Right ventricle myocardium inferior (tissue), 1 donor: ENCODE measurements around the gene TPM3. TPM values are rescaled to one million over a fixed set of nuclear protein-coding genes. Genes with fewer than 3 reads are reported as not detected.
"Not testable (repeated sequence)": the region's sequence is repeated elsewhere in the genome, so short reads cannot be mapped to it uniquely, and the experiment has no call there.

Experiments
- ATAC-seq: fragments of 200-7000 bp; cut with Tn5 transposase; one replicate; pipeline ENCODE4 v1.9.1; 2020; ENCODE audit warnings: mild to moderate bottlenecking, moderate library complexity
- DNase-seq: peaks from one replicate; pipeline ENCODE4 v3.0.0; 2021; ENCODE audit errors: missing footprints
- intact Hi-C: fragments of 100-400 bp; cut with DNase I; formaldehyde crosslinking; loops from one replicate; pipeline ENCODE4 v1.11.0; 2022
- microRNA-seq: library from miRNA; unstranded; fragments of <30 nt; microRNA quantifications from one replicate; pipeline ENCODE4 v1.2.0, GENCODE V29; 2020
- total RNA-seq: library from RNA; stranded (reverse); fragmentation: NEBNext Ultra II Directional; extraction: Animal tissue kit (Norgen Biotek cat#: 25700); gene quantifications from one replicate; pipeline ENCODE4 v1.2.1, GENCODE V29; 2021
- donor health status: DM: no; HTN: yes; CAD: no; lungs with severe emphysema.

Gene TPM3
- total RNA-seq, 1 donor from 2014 or later, result 102 TPM

GRCh38 chr1:154141240-154141639, 50.7 kb downstream of the TPM3 start:
- DNase-seq, result no peak
- intact Hi-C loops, result no loop called here
- ATAC-seq, result no peak

GRCh38 chr1:154137888-154138287, 54.0 kb downstream of the TPM3 start:
- ATAC-seq, result no peak
- intact Hi-C loops, result no loop called here

GRCh38 chr1:154133256-154133655, 58.6 kb downstream of the TPM3 start:
- ATAC-seq (no peak), DNase-seq (no peak)
- intact Hi-C loops, result no loop called here

More at GRCh38 chr1:154137888-154138287, 54.0 kb downstream of the TPM3 start:
- no peak for DNase-seq

DNA sequence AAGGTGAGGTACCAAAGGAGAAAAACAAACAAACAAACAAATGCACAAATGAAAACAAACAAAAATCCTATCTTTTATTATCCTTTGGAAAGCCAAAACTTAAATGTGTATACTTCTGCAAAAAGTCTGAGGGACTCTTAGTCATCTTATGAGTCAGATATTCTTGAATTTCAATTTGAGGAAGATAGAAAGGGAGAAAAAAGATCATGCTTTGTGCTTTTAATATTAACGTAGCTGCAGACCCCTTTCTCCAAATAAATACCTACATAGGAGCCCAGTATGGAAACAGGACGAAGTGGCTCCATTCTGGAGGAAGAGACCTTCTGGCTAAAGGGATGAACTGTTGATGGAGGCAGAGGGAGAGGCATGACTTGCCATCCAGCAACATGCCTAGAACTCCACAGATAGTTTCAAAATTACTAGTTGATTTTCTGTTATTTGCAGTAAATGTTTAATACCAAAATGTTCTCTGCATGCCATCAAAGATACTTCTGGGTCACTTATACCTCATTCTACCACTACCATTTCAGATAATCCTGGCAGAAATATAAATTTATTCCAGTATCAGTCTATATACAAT, 62.4 kb downstream of the TPM3 start:
- no peak for DNase-seq
- intact Hi-C loops, result no loop called here

GRCh38 chr1:154123205-154123604, 68.7 kb downstream of the TPM3 start:
- ATAC-seq, DNase-seq, intact Hi-C loops: not testable (repeated sequence)

More for the DNA sequence above, 62.4 kb downstream of the TPM3 start:
- no peak for ATAC-seq

DNA sequence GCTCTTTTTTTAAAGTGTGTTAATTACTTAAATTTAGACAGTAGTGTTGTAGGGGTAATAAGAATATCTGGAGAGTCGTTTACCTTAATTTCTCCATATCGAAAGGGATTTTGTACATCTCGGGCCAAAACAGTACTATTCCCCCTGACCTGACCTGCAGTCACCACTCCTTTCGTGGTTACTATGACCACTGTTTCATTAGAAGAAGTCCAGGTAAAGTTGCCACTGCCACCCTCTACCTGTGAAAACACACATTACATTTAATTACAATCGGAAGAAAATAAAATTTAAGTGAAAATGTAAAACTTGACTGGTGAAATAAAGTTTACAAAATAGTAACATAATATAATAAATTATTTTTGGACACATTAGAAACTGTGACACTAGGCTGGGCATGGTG, 74.3 kb downstream of the TPM3 start:
- DNase-seq (no peak), ATAC-seq (no peak)
- intact Hi-C loops, result no loop called here

DNA sequence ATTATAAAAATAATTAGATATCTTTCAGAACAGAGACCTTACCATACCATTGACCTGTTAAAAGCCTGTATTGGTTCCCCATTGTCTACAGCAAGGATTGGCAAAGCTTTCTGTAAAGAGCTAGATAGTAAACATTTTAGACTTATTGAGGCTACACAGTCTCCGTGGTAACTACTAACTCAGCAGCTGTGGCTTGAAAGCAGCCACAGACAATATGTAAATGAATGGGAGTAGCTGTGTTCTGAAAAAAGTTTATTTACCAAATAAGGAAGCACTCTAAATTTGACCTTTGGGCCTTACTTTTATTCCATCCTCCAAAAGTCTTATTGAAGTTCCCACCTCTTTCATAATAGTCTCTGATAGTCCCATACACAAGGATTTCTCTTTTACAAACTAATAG, 76.7 kb downstream of the TPM3 start:
- no peak for ATAC-seq

More for the DNA sequence above, 76.7 kb downstream of the TPM3 start:
- intact Hi-C loops, result no loop called here
- DNase-seq, result no peak

Small RNA genes within 50 kb of the gene (microRNA-seq; reads per million reads assigned to microRNA genes)
- gene MIR190B, result 2.5 reads per million

Other genes with a start within 250 kb of the TPM3 start
- gene DENND4B, start 245.4 kb downstream of the TPM3 start, total RNA-seq, result 51.6 TPM
- 19.3 TPM for gene CRTC2, start 233.5 kb downstream of the TPM3 start, total RNA-seq
- 48.9 TPM for gene SLC39A1, start 228.6 kb downstream of the TPM3 start, total RNA-seq
- gene CREB3L4, start 224.2 kb downstream of the TPM3 start, total RNA-seq, result 4.9 TPM
- gene JTB, start 214.4 kb downstream of the TPM3 start, total RNA-seq, result 76.8 TPM
- gene RAB13, start 205.8 kb downstream of the TPM3 start, total RNA-seq, result 61.4 TPM
- gene RPS27, start 201.3 kb downstream of the TPM3 start, total RNA-seq, result 984 TPM
- gene NUP210L, start 37.0 kb downstream of the TPM3 start, total RNA-seq, result 0.30 TPM
- not detected for gene CFAP141, start 14.2 kb upstream of the TPM3 start, total RNA-seq
- 90.2 TPM for gene UBAP2L, start 28.9 kb upstream of the TPM3 start, total RNA-seq
- 184 TPM for gene HAX1, start 80.5 kb upstream of the TPM3 start, total RNA-seq
- gene AQP10, start 129.0 kb upstream of the TPM3 start, total RNA-seq, result not detected
- gene ATP8B2, start 133.4 kb upstream of the TPM3 start, total RNA-seq, result 12.8 TPM
- gene IL6R, start 213.2 kb upstream of the TPM3 start, total RNA-seq, result 13.1 TPM